ENCODE data around the gene BPIFA2.

- no peak for TF ChIP-seq CTCF (IDR thresholded peaks at IDR 0.05)
- TF ChIP-seq EP300 (IDR thresholded peaks at IDR 0.05), result no peak
- no peak for TF ChIP-seq POLR2A (IDR thresholded peaks at IDR 0.05)
Measured at GRCh38 chr20:33192912-33193501, 25.0 kb downstream of the BPIFA2 start.
